GM23248 (cell line): ENCODE measurements around the gene TRIM41. TPM values are rescaled to one million over a fixed set of nuclear protein-coding genes. Genes with fewer than 3 reads are reported as not detected.

Experiments used
- DNase-seq: peaks from one replicate; pipeline ENCODE4 v3.0.0-alpha.2; 2015
- H2AFZ ChIP-seq: fragments of 200-600 bp; sonication (generic); 2 replicates; pipeline ENCODE4 v1.6.1; 2016; ENCODE audit warnings: antibody characterized with exemption
- H3F3A ChIP-seq: fragments of 200-600 bp; sonication (generic); 2 replicates; pipeline ENCODE4 v1.6.1; 2016; ENCODE audit warnings: mild to moderate bottlenecking, antibody characterized with exemption, mixed run types; ENCODE audit not compliant: insufficient read depth
- H3K27ac ChIP-seq: fragments of 200-600 bp; sonication (generic); 2 replicates; pipeline ENCODE4 v1.5.1; 2016; ENCODE audit warnings: mild to moderate bottlenecking
- H3K27me3 ChIP-seq: fragments of 200-600 bp; sonication (generic); replicated peaks from 2 replicates; pipeline ENCODE4 v1.6.1; 2016; ENCODE audit warnings: mild to moderate bottlenecking; ENCODE audit not compliant: insufficient read depth
- H3K36me3 ChIP-seq: fragments of 200-600 bp; sonication (generic); 2 replicates; pipeline ENCODE4 v1.6.1; 2016; ENCODE audit warnings: low read depth, mild to moderate bottlenecking
- H3K4me1 ChIP-seq: fragments of 200-600 bp; sonication (generic); 2 replicates; pipeline ENCODE4 v1.6.1; 2016; ENCODE audit warnings: mild to moderate bottlenecking; ENCODE audit not compliant: insufficient read depth
- H3K4me2 ChIP-seq: fragments of 200-600 bp; sonication (generic); one replicate; pipeline ENCODE4 v1.6.1; 2016; ENCODE audit warnings: mild to moderate bottlenecking; ENCODE audit not compliant: unreplicated experiment
- H3K4me3 ChIP-seq: fragments of 200-600 bp; sonication (generic); 2 replicates; pipeline ENCODE4 v1.5.1; 2016; ENCODE audit warnings: mild to moderate bottlenecking
- H3K79me2 ChIP-seq: fragments of 200-600 bp; sonication (generic); 2 replicates; pipeline ENCODE4 v1.6.1; 2016; ENCODE audit warnings: mild to moderate bottlenecking; ENCODE audit not compliant: insufficient read depth
- H3K9ac ChIP-seq: fragments of 200-600 bp; sonication (generic); 2 replicates; pipeline ENCODE4 v1.6.1; 2016; ENCODE audit warnings: mild to moderate bottlenecking
- H3K9me2 ChIP-seq: fragments of 200-600 bp; sonication (generic); 2 replicates; pipeline ENCODE4 v1.6.1; 2016; ENCODE audit warnings: mixed run types, mild to moderate bottlenecking, moderate library complexity; ENCODE audit not compliant: insufficient read depth
- H3K9me3 ChIP-seq: fragments of 200-600 bp; sonication (generic); one replicate; pipeline ENCODE4 v1.6.1; 2017; ENCODE audit warnings: low read depth
- H4K20me1 ChIP-seq: fragments of 200-600 bp; sonication (generic); 2 replicates; pipeline ENCODE4 v1.6.0; 2016; ENCODE audit not compliant: insufficient read depth
- EZH2 ChIP-seq: fragments of 200-600 bp; sonication (generic); IDR thresholded peaks from 2 replicates; pipeline ENCODE4 v1.6.1; 2018; ENCODE audit warnings: antibody characterized with exemption, mild to moderate bottlenecking; ENCODE audit not compliant: insufficient read depth, poor library complexity, severe bottlenecking
- EZH2phosphoT487 ChIP-seq: fragments of 200-600 bp; sonication (generic); IDR thresholded peaks from 2 replicates; pipeline ENCODE4 v1.6.1; 2018; ENCODE audit warnings: antibody characterized with exemption, moderate library complexity, mild to moderate bottlenecking, low read depth; ENCODE audit not compliant: insufficient read depth
- whole genome bisulfite sequencing, 2 experiments: methylation state at CpG; one replicate each; pipeline ENCODE4 v1.1.6; 2015 to 2017; ENCODE audit warnings: low lambda C conversion rate in 2 of 2, low coverage in 1 of 2; ENCODE audit errors: missing lambda C conversion rate in 2 of 2; 5-methylcytosine and 5-hydroxymethylcytosine counted together
- in situ Hi-C: fragments of 300-500 bp; cut with MboI; formaldehyde crosslinking; loops from 2 replicates; pipeline ENCODE4 v1.15.0; 2020
- polyA plus RNA-seq: library from polyadenylated mRNA; unstranded; fragments of >200 nt; fragmentation: Nextera tagmentation; extraction: Ambion mirVana; gene quantifications from 2 replicates; pipeline ENCODE4 v1.2.1, GENCODE V29; 2016
- total RNA-seq: library from RNA; depleted of rRNA; stranded (reverse); fragments of >200 nt; shearing (Covaris generic); gene quantifications from 2 replicates; pipeline ENCODE4 v1.2.3, GENCODE V29; 2014

The TRIM41 gene
- total and polyA plus RNA-seq, 2 experiments from 2014 or later: 3.8 to 18.6 TPM

DNA sequence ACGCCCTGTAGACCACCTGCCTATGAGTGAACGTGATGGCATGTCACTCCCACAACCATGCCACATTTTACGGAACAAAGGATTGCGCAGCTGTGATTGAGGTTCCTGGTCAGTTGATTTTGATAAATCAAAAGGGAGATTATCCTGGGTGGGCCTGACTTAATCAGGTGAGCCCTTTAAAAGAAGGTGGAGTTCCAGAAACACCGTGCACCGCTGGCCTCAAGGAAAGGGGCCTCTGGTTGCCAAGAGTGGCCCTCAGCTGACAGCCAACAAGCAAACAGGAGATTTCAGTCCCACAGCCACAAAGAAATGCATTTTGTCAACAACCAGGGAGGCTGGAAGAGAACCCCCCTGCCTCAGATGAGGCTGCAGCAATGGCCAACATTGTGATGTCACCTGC is 37.1 kb upstream of the TRIM41 start:
- Histone ChIP-seq H4K20me1 (no peaks in the 10 kb centered on the region), H2AFZ (no peak overlapping the region), H3F3A (peaks cover 14% of the 10 kb centered on the region), H3K9ac (no peak overlapping the region), H3K27me3 (no peaks in the 10 kb centered on the region), H3K27ac (no peak overlapping the region), H3K9me2 (no peaks in the 10 kb centered on the region), H3K36me3 (no peaks in the 10 kb centered on the region), H3K4me3 (no peak overlapping the region), H3K9me3 (no peaks in the 10 kb centered on the region), H3K79me2 (no peaks in the 10 kb centered on the region), H3K4me2 (no peak overlapping the region), H3K4me1 (no peaks in the 10 kb centered on the region)
- in situ Hi-C loops: no loop called here
- DNase-seq: no peak
- no peak for TF ChIP-seq EZH2phosphoT487
- TF ChIP-seq EZH2: no peak
- WGBS, 2 experiments: 87 to 95% methylated on average over 6 of the region's 6 CpGs

GRCh38 chr5:181186986-181187499 is 36.0 kb upstream of the TRIM41 start:
- TF ChIP-seq EZH2phosphoT487: no peak
- peak overlapping the region; percentile 85 for H2AFZ ChIP-seq
- in situ Hi-C loops: no loop called here
- H3K9ac ChIP-seq: peak overlapping the region; percentile 59
- H3K9me2 ChIP-seq: no peaks in the 10 kb centered on the region
- H3K27ac ChIP-seq: peak overlapping the region; percentile 62
- peak overlapping the region; percentile 70 for H3K4me2 ChIP-seq
- 13 to 19% methylated on average over 8 of the region's 8 CpGs for whole genome bisulfite sequencing, 2 experiments
- peak; percentile 58 for DNase-seq
- no peaks in the 10 kb centered on the region for H3K79me2 ChIP-seq
- H3F3A ChIP-seq: peaks cover 12% of the 10 kb centered on the region
- H3K36me3 ChIP-seq: no peaks in the 10 kb centered on the region
- no peaks in the 10 kb centered on the region for H3K27me3 ChIP-seq
- peak overlapping the region; percentile 87 for H3K4me3 ChIP-seq
- no peaks in the 10 kb centered on the region for H4K20me1 ChIP-seq
- no peaks in the 10 kb centered on the region for H3K9me3 ChIP-seq
- no peaks in the 10 kb centered on the region for H3K4me1 ChIP-seq

- 4 to 6% methylated on average over 37 of the region's 37 CpGs for WGBS, 2 experiments
- peak overlapping the region; percentile 87 for H3K4me3 ChIP-seq
- H3K9me3 ChIP-seq: no peaks in the 10 kb centered on the region
- H3K4me2 ChIP-seq: peak overlapping the region; percentile 70
- no peaks in the 10 kb centered on the region for H4K20me1 ChIP-seq
- TF ChIP-seq EZH2 (no peak), EZH2phosphoT487 (no peak)
- DNase-seq: peak; percentile 86
- peaks cover 6% of the 10 kb centered on the region for H3F3A ChIP-seq
- no peaks in the 10 kb centered on the region for H3K9me2 ChIP-seq
- no peaks in the 10 kb centered on the region for H3K36me3 ChIP-seq
- H2AFZ ChIP-seq: peak overlapping the region; percentile 85
- no peaks in the 10 kb centered on the region for H3K79me2 ChIP-seq
- in situ Hi-C loops: no loop called here
- no peaks in the 10 kb centered on the region for H3K27me3 ChIP-seq
- H3K27ac ChIP-seq: peak overlapping the region; percentile 71
- H3K4me1 ChIP-seq: no peaks in the 10 kb centered on the region
- H3K9ac ChIP-seq: peak overlapping the region; percentile 59
Observed at GRCh38 chr5:181187500-181188213, 35.4 kb upstream of the TRIM41 start.

GRCh38 chr5:181188700-181189362 is 34.2 kb upstream of the TRIM41 start:
- DNase-seq: peak; percentile 81
- WGBS, 2 experiments: 0 to 1% methylated on average over 34 to 35 of the region's 35 CpGs
- H3K27me3 ChIP-seq: no peaks in the 10 kb centered on the region
- no peaks in the 10 kb centered on the region for H3K36me3 ChIP-seq
- no peaks in the 10 kb centered on the region for H4K20me1 ChIP-seq
- peak overlapping the region; percentile 87 for H3K4me3 ChIP-seq
- H3K4me1 ChIP-seq: no peaks in the 10 kb centered on the region
- H3F3A ChIP-seq: 0 out of 2 replicates have a peak, but pooled peaks cover 1% of the 10 kb centered on the region
- TF ChIP-seq EZH2phosphoT487 (no peak), EZH2 (no peak)
- H2AFZ ChIP-seq: peak overlapping the region; percentile 84
- in situ Hi-C loops: no loop called here
- no peaks in the 10 kb centered on the region for H3K9me2 ChIP-seq
- peak overlapping the region; percentile 71 for H3K27ac ChIP-seq
- no peaks in the 10 kb centered on the region for H3K79me2 ChIP-seq
- H3K9me3 ChIP-seq: no peaks in the 10 kb centered on the region
- peak overlapping the region; percentile 77 for H3K9ac ChIP-seq
- peak overlapping the region; percentile 97 for H3K4me2 ChIP-seq
